Left lung (tissue), 10 donors: ENCODE measurements around the gene PSKH1. TPM values are rescaled to one million over a fixed set of nuclear protein-coding genes. Genes with fewer than 3 reads are reported as not detected.
A peak's percentile ranks its signal among the peaks of the same experiment; 100 is the strongest.

ENCODE experiments used
- ATAC-seq: fragments of 200-7000 bp; cut with Tn5 transposase; one replicate; pipeline ENCODE4 v1.9.1; 2020; ENCODE audit warnings: moderate library complexity
- DNase-seq, 4 donors: peaks; one replicate each; pipeline ENCODE4 v3.0.0-alpha.2; 2013 to 2020
- H3K27ac ChIP-seq, 2 donors: fragments of 200-600 bp; sonication (generic) in 1 of 2; one replicate each; pipeline versions ENCODE4 v1.5.0 to v1.8.0; 2020 to 2021
- H3K27me3 ChIP-seq, 2 donors: fragments of 200-600 bp; sonication (generic) in 1 of 2; one replicate each; pipeline versions ENCODE4 v1.5.0 to v1.8.0; 2020 to 2021
- H3K36me3 ChIP-seq, 2 donors: fragments of 200-600 bp; sonication (generic) in 1 of 2; one replicate each; pipeline versions ENCODE4 v1.5.0 to v1.8.0; 2020 to 2021
- H3K4me1 ChIP-seq, 2 donors: fragments of 200-600 bp; one replicate each; pipeline ENCODE4 v1.8.0; 2021
- H3K4me3 ChIP-seq, 2 donors: fragments of 200-600 bp; sonication (generic) in 1 of 2; one replicate each; pipeline versions ENCODE4 v1.5.0 to v1.8.0; 2020 to 2021; ENCODE audit warnings: mild to moderate bottlenecking in 1 of 2
- H3K9me3 ChIP-seq, 2 donors: fragments of 200-600 bp; sonication (generic) in 1 of 2; one replicate each; pipeline versions ENCODE4 v1.5.0 to v1.8.0; 2020 to 2021
- intact Hi-C, 2 donors: fragments of 100-400 bp; cut with DNase I; formaldehyde crosslinking; loops; one replicate each; pipeline versions ENCODE4 v1.11.2 to v1.14.2; 2022
- polyA plus RNA-seq, 6 donors: library from polyadenylated mRNA; unstranded; fragments of 120-200 nt; gene quantifications; one replicate each; pipeline ENCODE4 v1.2.1, GENCODE V29; 2013; ENCODE audit not compliant: insufficient read length in 6 of 6
- total RNA-seq, 2 donors: library from RNA; stranded (reverse); fragmentation: NEBNext Ultra II Directional; extraction: Animal tissue kit (Norgen Biotek cat#: 25700); gene quantifications; one replicate each; pipeline ENCODE4 v1.2.1, GENCODE V29; 2021
- TF ChIP-seq, protein P1 (sequence below), 2 donors: fragments of 200-600 bp; sonication (generic) in 1 of 2; IDR thresholded peaks; one replicate each; pipeline versions ENCODE4 v1.5.0 to v1.8.0; 2021; ENCODE audit warnings: antibody characterized with exemption in 2 of 2
- donor health status: DM: no; HTN: yes; CAD: no.
- donor health status: DM: no; HTN: no; CAD: no.

Gene PSKH1
- total and polyA plus RNA-seq, 8 donors: 20.8 to 32.1 (median 29.0) TPM

DNA sequence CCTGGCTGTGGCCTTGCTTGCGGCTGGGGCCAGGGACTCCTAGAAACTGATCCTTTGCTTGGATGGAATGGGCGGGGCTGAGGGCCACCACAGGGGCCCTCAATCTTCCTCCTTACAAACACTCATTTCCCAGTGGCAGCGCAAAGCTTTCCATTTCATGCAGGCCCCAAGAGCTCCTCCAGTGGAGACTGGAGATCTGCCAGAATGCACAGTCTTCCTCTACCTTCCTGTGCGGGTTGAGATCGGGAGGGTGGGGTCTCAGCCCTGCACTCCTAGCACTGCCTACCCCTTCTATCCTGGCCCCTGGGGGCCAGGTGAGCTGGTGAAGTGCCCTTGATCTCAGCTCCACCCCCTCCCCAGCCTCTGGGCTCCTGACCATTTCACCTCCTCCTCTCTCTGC lies 6.7 kb upstream of the PSKH1 start:
- Histone ChIP-seq H3K4me1 (peaks cover 0 to 12% of the 10 kb centered on the region in 2 donors), H3K27ac (no peak overlapping the region), H3K27me3 (no peaks in the 10 kb centered on the region), H3K4me3 (no peak overlapping the region), H3K36me3 (peaks cover 0 to 57% of the 10 kb centered on the region in 2 donors), H3K9me3 (no peaks in the 10 kb centered on the region)
- DNase-seq (peak in 3 of 4 donors; percentile 17 to 78 (median 73)), ATAC-seq (peak; percentile 73)
- intact Hi-C loops: no loop called here
- TF ChIP-seq, protein P1, sequence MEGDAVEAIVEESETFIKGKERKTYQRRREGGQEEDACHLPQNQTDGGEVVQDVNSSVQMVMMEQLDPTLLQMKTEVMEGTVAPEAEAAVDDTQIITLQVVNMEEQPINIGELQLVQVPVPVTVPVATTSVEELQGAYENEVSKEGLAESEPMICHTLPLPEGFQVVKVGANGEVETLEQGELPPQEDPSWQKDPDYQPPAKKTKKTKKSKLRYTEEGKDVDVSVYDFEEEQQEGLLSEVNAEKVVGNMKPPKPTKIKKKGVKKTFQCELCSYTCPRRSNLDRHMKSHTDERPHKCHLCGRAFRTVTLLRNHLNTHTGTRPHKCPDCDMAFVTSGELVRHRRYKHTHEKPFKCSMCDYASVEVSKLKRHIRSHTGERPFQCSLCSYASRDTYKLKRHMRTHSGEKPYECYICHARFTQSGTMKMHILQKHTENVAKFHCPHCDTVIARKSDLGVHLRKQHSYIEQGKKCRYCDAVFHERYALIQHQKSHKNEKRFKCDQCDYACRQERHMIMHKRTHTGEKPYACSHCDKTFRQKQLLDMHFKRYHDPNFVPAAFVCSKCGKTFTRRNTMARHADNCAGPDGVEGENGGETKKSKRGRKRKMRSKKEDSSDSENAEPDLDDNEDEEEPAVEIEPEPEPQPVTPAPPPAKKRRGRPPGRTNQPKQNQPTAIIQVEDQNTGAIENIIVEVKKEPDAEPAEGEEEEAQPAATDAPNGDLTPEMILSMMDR (IDR thresholded peaks at IDR 0.05): no peak

DNA sequence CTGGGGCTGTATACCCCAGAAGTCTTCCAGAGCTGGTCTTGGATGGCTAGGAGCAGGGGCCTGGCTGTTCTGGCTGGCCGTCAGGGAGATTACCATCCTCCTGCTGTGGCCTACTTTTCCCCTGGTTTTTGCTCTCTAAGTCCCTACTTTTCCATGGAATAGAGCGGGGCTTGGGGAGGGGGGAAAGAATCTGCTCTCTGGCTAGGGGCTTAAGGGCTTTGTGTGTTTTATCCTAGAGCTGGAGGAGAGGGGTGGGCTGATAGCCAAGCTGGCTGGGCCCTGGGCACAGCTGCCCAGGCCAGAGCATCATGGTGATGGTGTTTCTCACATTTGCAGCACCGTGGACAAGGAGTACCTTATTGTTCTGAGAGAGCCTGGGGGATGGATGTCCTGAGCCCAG lies 4.7 kb upstream of the PSKH1 start:
- intact Hi-C loops: no loop called here
- peaks cover 0 to 19% of the 10 kb centered on the region in 2 donors for H3K4me1 ChIP-seq
- peaks cover 0 to 38% of the 10 kb centered on the region in 2 donors for H3K36me3 ChIP-seq
- ATAC-seq (no peak), DNase-seq (no peak)
- no peak overlapping the region for H3K4me3 ChIP-seq
- no peak overlapping the region for H3K27ac ChIP-seq
- TF ChIP-seq, protein P1 (IDR thresholded peaks at IDR 0.05): no peak
- no peaks in the 10 kb centered on the region for H3K27me3 ChIP-seq
- no peaks in the 10 kb centered on the region for H3K9me3 ChIP-seq

DNA sequence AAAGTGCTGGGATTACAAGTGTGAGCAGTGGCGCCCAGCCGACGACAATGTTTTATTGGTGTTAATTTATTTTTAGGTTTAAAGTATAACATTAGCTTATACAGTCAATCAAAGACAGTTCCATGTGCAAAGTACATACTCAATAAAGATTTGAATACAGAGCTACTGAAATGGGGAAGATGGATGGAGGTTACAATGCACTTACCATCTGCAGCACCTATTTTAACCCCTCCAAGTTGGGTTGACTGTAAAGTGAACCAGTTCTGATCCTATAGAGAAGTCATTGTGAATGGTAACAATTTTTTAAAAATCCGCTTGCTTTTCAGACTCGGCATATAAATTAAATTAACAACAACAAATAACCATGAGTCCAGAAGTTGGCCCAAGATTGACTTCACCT lies 679 bp upstream of the PSKH1 start:
- Histone ChIP-seq H3K4me3 (peak overlapping the region; percentile 81 to 90), H3K27ac (peak overlapping the region in 1 of 2 donors; percentile 94), H3K4me1 (peaks cover 6 to 47% of the 10 kb centered on the region in 2 donors), H3K36me3 (no peaks in the 10 kb centered on the region), H3K9me3 (no peaks in the 10 kb centered on the region), H3K27me3 (no peaks in the 10 kb centered on the region)
- intact Hi-C loops: no loop called here
- TF ChIP-seq, protein P1 (IDR thresholded peaks at IDR 0.05): no peak
- DNase-seq (no peak), ATAC-seq (no peak)

DNA sequence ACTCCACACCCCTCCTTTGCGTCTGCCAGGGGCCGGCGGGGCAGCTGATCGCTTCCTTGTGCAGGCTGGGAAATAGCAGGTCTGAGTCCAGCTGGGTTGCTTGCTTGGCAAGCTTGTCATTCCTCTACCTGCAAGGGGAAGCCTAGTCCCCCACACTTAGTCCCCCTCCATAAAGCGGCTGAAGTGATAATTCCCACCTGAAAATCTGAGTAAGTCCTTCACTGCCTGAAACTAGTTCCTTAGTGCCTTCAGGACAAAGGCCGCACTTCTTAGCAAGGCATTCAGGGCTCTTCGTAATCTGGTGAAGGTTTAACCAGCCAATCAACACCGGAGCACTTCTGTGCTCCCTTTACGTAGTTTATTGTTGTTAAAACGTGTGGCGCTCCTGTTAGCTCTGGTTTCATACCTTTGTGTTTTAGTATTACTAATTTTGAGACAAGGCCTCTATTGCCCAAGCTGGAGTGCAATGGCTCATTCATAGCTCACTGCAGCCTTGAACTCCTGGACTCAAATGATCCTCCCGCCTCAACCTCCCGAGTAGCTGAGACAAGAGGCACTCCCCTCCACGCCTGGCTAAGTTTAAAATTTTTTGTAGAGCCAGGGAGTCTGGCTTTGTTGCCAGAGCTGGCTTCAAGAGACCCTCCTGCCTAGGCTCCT lies 817 bp downstream of the PSKH1 start:
- H3K4me1 ChIP-seq: peaks cover 6 to 52% of the 10 kb centered on the region in 2 donors
- no peaks in the 10 kb centered on the region for H3K9me3 ChIP-seq
- H3K4me3 ChIP-seq: peak overlapping the region; percentile 81 to 90
- ATAC-seq (peak; percentile 17), DNase-seq (no peak)
- H3K27me3 ChIP-seq: no peaks in the 10 kb centered on the region
- H3K27ac ChIP-seq: peak overlapping the region; percentile 90 to 94
- no peaks in the 10 kb centered on the region for H3K36me3 ChIP-seq
- TF ChIP-seq, protein P1 (IDR thresholded peaks at IDR 0.05): no peak
- intact Hi-C loops: no loop called here

DNA sequence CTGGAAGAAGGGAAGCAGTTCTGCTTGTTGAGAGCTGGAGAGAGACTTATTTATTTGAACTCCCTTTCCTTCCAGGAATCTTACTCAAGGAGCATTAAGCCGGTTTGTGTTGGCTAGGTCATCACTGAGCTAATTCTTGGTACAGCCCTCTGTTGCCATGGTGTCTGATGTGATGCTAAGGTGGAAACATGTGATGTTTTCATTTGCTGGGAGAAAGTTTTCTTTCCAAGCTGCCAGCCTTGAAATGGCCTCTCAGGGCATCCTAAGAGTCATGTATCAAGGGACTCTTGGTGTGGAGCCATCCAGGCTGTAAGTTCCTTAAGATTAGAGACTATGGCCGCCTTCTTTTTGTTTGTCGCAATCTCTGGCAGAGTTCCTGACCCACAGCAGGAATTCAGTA lies 4.2 kb downstream of the PSKH1 start:
- Histone ChIP-seq H3K4me3 (no peak overlapping the region), H3K27ac (peak overlapping the region in 1 of 2 donors; percentile 41), H3K36me3 (peaks cover 0 to 6% of the 10 kb centered on the region in 2 donors), H3K9me3 (no peaks in the 10 kb centered on the region), H3K27me3 (no peaks in the 10 kb centered on the region), H3K4me1 (peaks cover 6 to 57% of the 10 kb centered on the region in 2 donors)
- TF ChIP-seq, protein P1 (IDR thresholded peaks at IDR 0.05): no peak
- intact Hi-C loops: no loop called here
- DNase-seq: no peak
- peak; percentile 9 for ATAC-seq
